Uterus (tissue), 4 donors: ENCODE results near the gene MKS1. TPM values are rescaled to one million over a fixed set of nuclear protein-coding genes. Genes with fewer than 3 reads are reported as not detected.

Experiments
- DNase-seq, 2 donors: peaks; one replicate each; pipeline ENCODE4 v3.0.0-alpha.2; 2019 to 2020
- H3K27ac ChIP-seq, 2 donors: fragments of 200-600 bp; sonication (generic); 1 replicate in 1 of 2; 2 replicates in 1 of 2; pipeline ENCODE4 v1.5.1; 2016 to 2018
- H3K27me3 ChIP-seq, 2 donors: fragments of 200-600 bp; sonication (generic); one replicate each; pipeline ENCODE4 v1.5.1; 2018 to 2019; ENCODE audit warnings: control low read depth in 1 of 2
- H3K36me3 ChIP-seq, 2 donors: fragments of 200-600 bp; sonication (generic); one replicate each; pipeline ENCODE4 v1.5.1; 2019; ENCODE audit warnings: control low read depth in 1 of 2
- H3K4me1 ChIP-seq, 2 donors: fragments of 200-600 bp; sonication (generic); one replicate each; pipeline ENCODE4 v1.5.1; 2018 to 2019; ENCODE audit warnings: control low read depth in 1 of 2
- H3K4me3 ChIP-seq, 2 donors: fragments of 200-600 bp; sonication (generic); 1 replicate in 1 of 2; 2 replicates in 1 of 2; pipeline ENCODE4 v1.5.1; 2018 to 2019; ENCODE audit warnings: mild to moderate bottlenecking in 1 of 2
- H3K9me3 ChIP-seq, 2 donors: fragments of 200-600 bp; sonication (generic); one replicate each; pipeline ENCODE4 v1.5.1; 2019; ENCODE audit warnings: control low read depth in 1 of 2
- POLR2A ChIP-seq, 2 donors: fragments of 450-650 bp; IDR thresholded peaks; one replicate each; pipeline ENCODE4 v1.6.1; 2016; ENCODE audit warnings: antibody characterized with exemption in 2 of 2, mild to moderate bottlenecking in 1 of 2, moderate library complexity in 1 of 2
- intact Hi-C: fragments of 100-400 bp; cut with DNase I; formaldehyde crosslinking; loops from one replicate; pipeline ENCODE4 v1.15.1; 2023; ENCODE audit warnings: low total_unique reads
- total RNA-seq, 4 donors: library from RNA; depleted of rRNA in 3 of 4; stranded (reverse); fragments of >200 nt in 3 of 4; gene quantifications; one replicate each; pipeline versions ENCODE4 v1.1.0 to v1.2.4, GENCODE V29; 2014 to 2023
- TF ChIP-seq, protein P1 (sequence below), 4 experiments: fragments of 200-600 bp in 2 of 4; fragments of 450-650 bp in 2 of 4; sonication (generic) in 2 of 4; IDR thresholded peaks; one replicate each; pipeline ENCODE4 v1.5.1; 2016 to 2019; ENCODE audit warnings: antibody characterized with exemption in 4 of 4, mild to moderate bottlenecking in 2 of 4, moderate library complexity in 1 of 4
- donor health status: DM: yes; HTN: yes; CAD: no.

Gene MKS1
- total RNA-seq, 4 donors from 2014 or later = 4.4 to 23.2 (median 12.3) TPM

DNA sequence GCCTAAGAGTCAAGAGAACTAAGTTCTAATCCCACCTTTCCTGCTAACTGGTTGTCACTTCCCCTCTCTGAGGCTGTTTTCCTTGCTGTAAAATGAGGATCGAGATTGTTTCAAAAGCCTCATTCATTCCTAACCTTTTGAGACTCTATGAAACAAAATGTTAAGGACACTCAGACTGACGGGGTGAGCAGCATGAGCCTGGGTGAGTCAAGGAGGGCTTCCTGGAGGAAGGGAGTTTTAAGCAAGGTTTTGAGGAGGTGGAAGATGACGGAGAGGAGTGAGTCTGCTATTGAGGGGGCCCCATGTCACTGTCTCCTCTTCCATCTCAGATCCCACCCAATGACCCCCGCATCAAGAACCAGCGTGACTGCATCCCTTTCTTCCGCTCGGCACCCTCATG is 22.4 kb downstream of the MKS1 start:
- no peak overlapping the region for H3K4me3 ChIP-seq
- H3K27me3 ChIP-seq = no peaks in the 10 kb centered on the region
- intact Hi-C loops = no loop called here
- no peak for TF ChIP-seq POLR2A (IDR thresholded peaks at IDR 0.05)
- TF ChIP-seq, protein P1, sequence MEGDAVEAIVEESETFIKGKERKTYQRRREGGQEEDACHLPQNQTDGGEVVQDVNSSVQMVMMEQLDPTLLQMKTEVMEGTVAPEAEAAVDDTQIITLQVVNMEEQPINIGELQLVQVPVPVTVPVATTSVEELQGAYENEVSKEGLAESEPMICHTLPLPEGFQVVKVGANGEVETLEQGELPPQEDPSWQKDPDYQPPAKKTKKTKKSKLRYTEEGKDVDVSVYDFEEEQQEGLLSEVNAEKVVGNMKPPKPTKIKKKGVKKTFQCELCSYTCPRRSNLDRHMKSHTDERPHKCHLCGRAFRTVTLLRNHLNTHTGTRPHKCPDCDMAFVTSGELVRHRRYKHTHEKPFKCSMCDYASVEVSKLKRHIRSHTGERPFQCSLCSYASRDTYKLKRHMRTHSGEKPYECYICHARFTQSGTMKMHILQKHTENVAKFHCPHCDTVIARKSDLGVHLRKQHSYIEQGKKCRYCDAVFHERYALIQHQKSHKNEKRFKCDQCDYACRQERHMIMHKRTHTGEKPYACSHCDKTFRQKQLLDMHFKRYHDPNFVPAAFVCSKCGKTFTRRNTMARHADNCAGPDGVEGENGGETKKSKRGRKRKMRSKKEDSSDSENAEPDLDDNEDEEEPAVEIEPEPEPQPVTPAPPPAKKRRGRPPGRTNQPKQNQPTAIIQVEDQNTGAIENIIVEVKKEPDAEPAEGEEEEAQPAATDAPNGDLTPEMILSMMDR (IDR thresholded peaks at IDR 0.05) = no peak
- no peaks in the 10 kb centered on the region for H3K4me1 ChIP-seq
- H3K36me3 ChIP-seq = no peaks in the 10 kb centered on the region
- H3K27ac ChIP-seq = no peak overlapping the region
- DNase-seq = no peak
- no peaks in the 10 kb centered on the region for H3K9me3 ChIP-seq

DNA sequence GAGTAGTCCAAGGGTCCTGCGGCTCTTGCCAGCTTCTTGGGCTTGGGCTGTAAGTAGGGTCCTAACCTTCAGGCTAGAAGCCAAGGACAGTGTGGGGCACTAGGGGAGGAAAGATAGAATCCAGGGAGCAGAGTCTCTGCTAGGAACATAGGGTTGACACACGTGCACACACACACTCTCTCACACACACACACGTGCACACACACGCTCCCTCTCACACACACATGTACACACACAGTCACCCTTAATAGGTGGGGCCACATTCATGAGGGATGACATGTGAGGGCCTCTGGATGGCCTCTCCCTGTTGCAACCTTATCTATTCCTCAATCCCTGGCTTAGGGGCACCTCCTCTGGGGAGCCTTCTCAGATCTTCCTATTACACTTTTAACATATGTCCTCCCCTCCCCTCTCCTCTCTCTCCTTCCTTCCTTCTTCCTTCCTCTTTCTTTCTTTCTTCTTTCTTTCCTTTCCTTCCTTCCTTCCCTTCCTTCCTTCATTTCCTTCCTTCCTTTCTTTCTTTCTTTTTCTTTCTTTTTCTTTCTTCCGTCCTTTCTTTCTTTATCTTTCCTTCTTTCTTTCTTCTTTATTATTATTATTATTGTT is 23.4 kb downstream of the MKS1 start:
- Histone ChIP-seq H3K4me1 (no peaks in the 10 kb centered on the region), H3K27me3 (no peaks in the 10 kb centered on the region), H3K4me3 (no peak overlapping the region), H3K27ac (no peak overlapping the region), H3K36me3 (no peaks in the 10 kb centered on the region), H3K9me3 (no peaks in the 10 kb centered on the region)
- DNase-seq = no peak
- TF ChIP-seq, protein P1 (IDR thresholded peaks at IDR 0.05) = no peak
- TF ChIP-seq POLR2A (IDR thresholded peaks at IDR 0.05) = no peak
- intact Hi-C loops = no loop called here

DNA sequence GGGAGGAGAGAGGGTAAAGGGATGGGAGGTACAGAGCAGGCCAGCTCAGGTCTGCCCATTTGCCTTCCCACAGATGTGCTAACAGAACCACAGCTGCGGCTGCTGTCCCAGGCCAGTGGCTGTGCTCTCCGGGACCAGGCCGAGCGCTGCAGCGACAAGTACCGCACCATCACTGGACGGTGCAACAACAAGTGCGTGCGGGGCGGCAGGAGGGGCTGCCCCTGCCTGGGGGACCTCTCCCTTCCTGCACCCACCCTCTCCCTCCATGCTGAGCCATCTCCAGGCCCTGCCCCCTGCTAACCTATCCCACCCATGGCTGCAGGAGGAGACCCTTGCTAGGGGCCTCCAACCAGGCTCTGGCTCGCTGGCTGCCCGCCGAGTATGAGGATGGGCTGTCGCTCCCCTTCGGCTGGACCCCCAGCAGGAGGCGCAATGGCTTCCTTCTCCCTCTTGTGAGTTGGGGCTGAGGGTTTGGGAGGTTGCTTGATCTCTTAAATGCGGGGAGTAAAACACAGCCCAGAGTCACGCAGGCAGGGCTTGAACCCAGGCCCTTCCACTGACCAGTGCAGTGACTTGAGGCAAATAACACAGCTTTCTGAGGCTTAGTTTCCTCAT is 25.3 kb downstream of the MKS1 start:
- TF ChIP-seq POLR2A (IDR thresholded peaks at IDR 0.05) = no peak
- H3K9me3 ChIP-seq = no peaks in the 10 kb centered on the region
- H3K4me1 ChIP-seq = no peaks in the 10 kb centered on the region
- no peaks in the 10 kb centered on the region for H3K36me3 ChIP-seq
- no peak overlapping the region for H3K27ac ChIP-seq
- intact Hi-C loops = no loop called here
- no peak for DNase-seq
- no peaks in the 10 kb centered on the region for H3K27me3 ChIP-seq
- no peak overlapping the region for H3K4me3 ChIP-seq

DNA sequence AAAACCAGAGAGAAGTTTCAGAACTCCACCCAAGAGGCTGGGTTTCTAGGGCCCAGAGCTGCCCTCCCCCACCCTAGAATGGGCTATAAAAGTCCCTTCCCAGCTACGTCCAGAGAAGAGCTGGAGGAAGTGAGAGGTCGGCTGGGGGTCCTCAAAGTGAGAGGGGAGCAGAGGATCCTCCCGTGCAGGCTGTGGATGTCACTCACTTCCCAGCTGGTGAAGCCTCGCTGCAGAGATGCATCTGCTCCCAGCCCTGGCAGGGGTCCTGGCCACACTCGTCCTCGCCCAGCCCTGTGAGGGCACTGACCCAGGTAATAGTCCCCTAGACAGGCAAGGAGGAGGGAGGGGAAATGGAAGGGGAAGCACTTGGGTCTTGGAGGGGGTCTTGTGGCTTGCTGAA is 26.4 kb downstream of the MKS1 start, which contains the start of gene EPX:
EPX (plus strand) TSS at position 115 of the 400 bp plus-strand sequence; CDS start at position 236, 121 bp downstream.
- Histone ChIP-seq H3K27ac (no peak within 1 kb of the TSS), H3K27me3 (no peaks in the 10 kb centered on the region), H3K4me3 (no peak within 1 kb of the TSS), H3K9me3 (no peaks in the 10 kb centered on the region), H3K36me3 (no peaks in the 10 kb centered on the region), H3K4me1 (no peaks in the 10 kb centered on the region)
- intact Hi-C loops = no loop called here
- no peak for TF ChIP-seq POLR2A (IDR thresholded peaks at IDR 0.05)
- TF ChIP-seq, protein P1 (IDR thresholded peaks at IDR 0.05) = no peak
- no peak for DNase-seq

DNA sequence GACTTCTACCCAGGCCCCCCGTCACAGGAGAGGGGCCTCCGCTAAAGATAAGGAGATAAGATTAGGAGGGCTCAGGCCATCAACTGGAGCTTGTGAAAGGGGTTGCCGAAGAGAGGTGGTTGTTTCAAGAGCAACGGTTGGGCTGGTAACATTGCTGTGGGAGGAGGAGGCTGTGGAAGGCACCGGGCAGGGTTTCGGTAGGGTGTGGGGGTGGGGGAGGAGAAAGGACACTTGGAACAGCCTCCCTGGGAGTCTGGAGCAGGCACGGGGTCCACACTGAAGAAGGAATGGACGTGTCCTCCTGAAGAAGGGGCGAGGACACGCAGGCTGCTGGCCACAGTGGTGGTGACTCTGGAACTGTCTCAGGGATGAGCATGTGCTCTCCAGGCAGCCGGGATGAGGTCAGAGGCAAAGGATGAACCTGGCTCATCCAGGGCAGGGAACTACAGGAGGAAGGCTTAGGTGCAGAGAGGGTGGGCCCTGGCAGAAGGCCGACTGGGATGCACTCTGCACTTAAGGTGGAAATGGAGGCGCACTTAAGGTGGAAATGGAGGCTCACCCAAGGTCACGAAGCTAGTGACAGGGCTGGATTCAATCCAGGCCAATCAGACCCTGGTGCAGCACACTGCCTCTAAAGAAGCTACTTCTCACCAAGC is 27.7 kb downstream of the MKS1 start:
- Histone ChIP-seq H3K36me3 (no peaks in the 10 kb centered on the region), H3K4me3 (no peak overlapping the region), H3K4me1 (no peaks in the 10 kb centered on the region), H3K9me3 (no peaks in the 10 kb centered on the region), H3K27me3 (no peaks in the 10 kb centered on the region), H3K27ac (no peak overlapping the region)
- DNase-seq = no peak
- intact Hi-C loops = no loop called here
- TF ChIP-seq POLR2A (IDR thresholded peaks at IDR 0.05) = no peak
- TF ChIP-seq, protein P1 (IDR thresholded peaks at IDR 0.05) = no peak
